ENCODE data around the gene PHKG2. TPM values are rescaled to one million over a fixed set of nuclear protein-coding genes. Genes with fewer than 3 reads are reported as not detected.

PHKG2 gene
- total RNA-seq, 4 donors from 2014 or later: 22.4 to 25.8 (median 23.5) TPM

DNA sequence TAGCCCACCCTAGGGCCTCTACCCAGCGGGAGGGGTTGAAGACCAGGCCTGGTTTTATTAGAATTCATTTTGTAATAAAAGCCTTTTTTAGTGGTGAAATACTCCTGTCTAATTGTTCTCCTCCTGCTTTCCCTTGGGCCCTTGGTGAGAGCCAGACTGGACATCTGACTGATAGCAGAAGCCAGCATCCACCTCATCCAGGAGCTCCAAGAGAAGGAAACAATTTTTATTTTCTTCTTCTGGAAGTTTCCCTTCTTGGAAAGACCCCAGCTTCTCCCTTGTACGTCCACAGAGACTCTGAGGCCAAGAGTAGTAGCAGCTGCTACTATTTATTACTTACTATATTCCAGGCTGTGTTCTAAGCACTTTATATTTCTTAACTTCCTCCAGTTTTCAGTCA, 4.0 kb upstream of the PHKG2 start:
- DNase-seq (ENCODE audit: extremely low spot score): no peak
- Histone ChIP-seq H3K9me3 (no peaks in the 10 kb centered on the region), H3K36me3 (peaks cover 5 to 37% (median 28%) of the 10 kb centered on the region in 4 donors), H3K4me3 (no peak overlapping the region), H3K4me1 (peaks cover 28 to 52% (median 41%) of the 10 kb centered on the region in 4 donors), H3K27me3 (no peaks in the 10 kb centered on the region), H3K27ac (replicated peaks in 1 of 4) (peak overlapping the region; percentile 56 to 65 (median 62))
- intact Hi-C loops (cut with DNase I): no loop called here
- TF ChIP-seq, protein P1, sequence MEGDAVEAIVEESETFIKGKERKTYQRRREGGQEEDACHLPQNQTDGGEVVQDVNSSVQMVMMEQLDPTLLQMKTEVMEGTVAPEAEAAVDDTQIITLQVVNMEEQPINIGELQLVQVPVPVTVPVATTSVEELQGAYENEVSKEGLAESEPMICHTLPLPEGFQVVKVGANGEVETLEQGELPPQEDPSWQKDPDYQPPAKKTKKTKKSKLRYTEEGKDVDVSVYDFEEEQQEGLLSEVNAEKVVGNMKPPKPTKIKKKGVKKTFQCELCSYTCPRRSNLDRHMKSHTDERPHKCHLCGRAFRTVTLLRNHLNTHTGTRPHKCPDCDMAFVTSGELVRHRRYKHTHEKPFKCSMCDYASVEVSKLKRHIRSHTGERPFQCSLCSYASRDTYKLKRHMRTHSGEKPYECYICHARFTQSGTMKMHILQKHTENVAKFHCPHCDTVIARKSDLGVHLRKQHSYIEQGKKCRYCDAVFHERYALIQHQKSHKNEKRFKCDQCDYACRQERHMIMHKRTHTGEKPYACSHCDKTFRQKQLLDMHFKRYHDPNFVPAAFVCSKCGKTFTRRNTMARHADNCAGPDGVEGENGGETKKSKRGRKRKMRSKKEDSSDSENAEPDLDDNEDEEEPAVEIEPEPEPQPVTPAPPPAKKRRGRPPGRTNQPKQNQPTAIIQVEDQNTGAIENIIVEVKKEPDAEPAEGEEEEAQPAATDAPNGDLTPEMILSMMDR (IDR thresholded peaks at IDR 0.05): no peak
- TF ChIP-seq EP300 (IDR thresholded peaks at IDR 0.05) (no peak), POLR2AphosphoS5 (IDR thresholded peaks at IDR 0.05) (no peak), POLR2A (IDR thresholded peaks at IDR 0.05; ENCODE audit: low read depth) (no peak)
- WGBS: 73% methylated on average over 2 of the region's 2 CpGs

DNA sequence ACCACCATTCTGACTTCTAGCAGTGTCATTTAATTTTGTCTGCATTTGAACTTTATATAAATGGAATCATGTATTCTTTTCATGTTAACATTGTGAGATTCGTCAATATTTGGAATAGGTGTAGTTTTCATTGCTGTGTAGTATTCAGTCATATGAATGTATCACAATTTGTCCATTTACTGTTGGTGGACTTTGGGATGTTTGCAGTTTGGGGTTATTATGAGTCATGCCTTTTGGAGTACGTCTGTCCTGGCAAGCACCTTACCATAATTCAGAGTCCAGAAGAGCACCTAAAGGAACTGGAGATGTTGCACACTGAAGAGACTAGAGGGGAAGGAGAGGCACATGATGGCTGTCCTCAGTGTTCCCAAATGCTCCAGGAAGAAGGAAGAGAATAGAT, 3.1 kb upstream of the PHKG2 start:
- 67% methylated on average over 2 of the region's 2 CpGs for WGBS
- TF ChIP-seq, protein P1 (IDR thresholded peaks at IDR 0.05): no peak
- TF ChIP-seq POLR2A (IDR thresholded peaks at IDR 0.05; ENCODE audit: low read depth): no peak
- no peak for TF ChIP-seq EP300 (IDR thresholded peaks at IDR 0.05)
- no peak for TF ChIP-seq POLR2AphosphoS5 (IDR thresholded peaks at IDR 0.05)
- Histone ChIP-seq H3K4me3 (no peak overlapping the region), H3K4me1 (peaks cover 29 to 49% (median 44%) of the 10 kb centered on the region in 4 donors), H3K36me3 (peaks cover 0 to 31% (median 21%) of the 10 kb centered on the region in 4 donors), H3K27ac (replicated peaks in 1 of 4) (no peak overlapping the region), H3K9me3 (no peaks in the 10 kb centered on the region), H3K27me3 (no peaks in the 10 kb centered on the region)
- intact Hi-C loops (cut with DNase I): no loop called here
- DNase-seq (ENCODE audit: extremely low spot score): no peak

DNA sequence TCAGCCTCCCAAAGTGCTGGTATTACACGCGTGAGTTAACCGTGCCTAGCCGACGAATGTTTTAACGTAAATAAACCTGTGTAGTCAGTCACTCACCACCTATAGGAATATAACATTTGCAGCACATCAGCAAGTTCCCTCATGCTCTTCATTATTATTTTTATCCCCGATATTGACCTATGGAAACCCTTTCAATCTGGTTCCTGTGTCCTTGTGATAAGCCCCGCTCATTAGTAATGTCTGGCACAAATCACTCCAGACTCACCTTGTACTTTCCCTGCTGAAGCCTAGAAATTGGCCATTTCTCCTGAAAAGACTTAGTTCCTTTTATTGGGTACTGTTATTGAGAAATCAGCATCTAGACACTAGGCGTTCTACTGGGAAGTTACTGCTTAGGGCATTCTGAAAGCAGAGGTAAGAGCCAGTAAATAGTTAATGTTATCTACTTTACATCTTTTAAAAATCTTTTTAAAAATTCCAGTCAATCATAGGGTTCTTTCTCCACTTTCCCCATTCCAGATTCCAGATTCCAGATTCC, 1.5 kb upstream of the PHKG2 start:
- Histone ChIP-seq H3K27me3 (no peaks in the 10 kb centered on the region), H3K36me3 (peaks cover 0 to 40% (median 30%) of the 10 kb centered on the region in 4 donors), H3K27ac (replicated peaks in 1 of 4) (peak overlapping the region in 3 of 4 donors; percentile 83 to 90 (median 83)), H3K4me3 (no peak overlapping the region), H3K4me1 (peaks cover 13 to 33% (median 28%) of the 10 kb centered on the region in 4 donors), H3K9me3 (no peaks in the 10 kb centered on the region)
- intact Hi-C loops (cut with DNase I): no loop called here
- 88% methylated on average over 9 of the region's 9 CpGs for WGBS
- no peak for DNase-seq (ENCODE audit: extremely low spot score)
- TF ChIP-seq, protein P1 (IDR thresholded peaks at IDR 0.05): no peak
- TF ChIP-seq POLR2AphosphoS5 (IDR thresholded peaks at IDR 0.05) (no peak), EP300 (IDR thresholded peaks at IDR 0.05) (no peak), POLR2A (IDR thresholded peaks at IDR 0.05; ENCODE audit: low read depth) (no peak)

DNA sequence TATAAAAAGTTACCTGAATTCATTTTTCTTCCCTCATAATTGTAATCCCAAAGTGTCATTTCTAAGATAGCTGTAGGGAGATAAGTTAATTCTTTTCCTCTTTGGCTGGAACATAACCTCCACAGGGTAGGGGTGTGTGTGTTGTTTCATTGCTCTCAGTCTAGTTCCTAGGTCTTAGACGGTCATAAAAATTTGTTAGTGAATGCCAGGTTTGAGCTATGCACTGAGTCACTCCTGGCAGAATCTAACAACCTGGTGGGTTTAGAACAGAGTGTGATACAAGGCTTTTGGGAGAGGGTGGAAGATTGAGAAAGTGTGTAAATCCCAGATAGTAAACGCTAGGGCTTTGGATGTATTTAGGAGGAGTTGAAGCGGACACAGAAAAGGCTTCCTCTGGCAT, 894 bp upstream of the PHKG2 start:
- Histone ChIP-seq H3K4me3 (peak overlapping the region; percentile 87 to 98 (median 96)), H3K4me1 (peaks cover 9 to 27% (median 22%) of the 10 kb centered on the region in 4 donors), H3K27ac (replicated peaks in 1 of 4) (peak overlapping the region; percentile 72 to 90 (median 83)), H3K9me3 (no peaks in the 10 kb centered on the region), H3K36me3 (peaks cover under 1 to 40% (median 35%) of the 10 kb centered on the region in 4 donors), H3K27me3 (no peaks in the 10 kb centered on the region)
- TF ChIP-seq, protein P1 (IDR thresholded peaks at IDR 0.05): no peak
- TF ChIP-seq EP300 (IDR thresholded peaks at IDR 0.05): no peak
- TF ChIP-seq POLR2AphosphoS5 (IDR thresholded peaks at IDR 0.05): no peak
- no peak for TF ChIP-seq POLR2A (IDR thresholded peaks at IDR 0.05; ENCODE audit: low read depth)
- DNase-seq (ENCODE audit: extremely low spot score): no peak
- WGBS: 53% methylated on average over 3 of the region's 3 CpGs
- intact Hi-C loops (cut with DNase I): no loop called here

Data from esophagus muscularis mucosa (tissue), 4 donors.